AG04450 (cell line): ENCODE measurements around the gene GPC3. TPM values are rescaled to one million over a fixed set of nuclear protein-coding genes. Genes with fewer than 3 reads are reported as not detected.

Source experiments
- CTCF ChIA-PET: fragments of 300-600, 350-600 bp; formaldehyde crosslinking; extraction: SDS; loops from one replicate; lab custom pipeline; 2022; ENCODE audit warnings: antibody characterized with exemption, inconsistent platforms; lab: Charles Lee
- POLR2A ChIA-PET: fragments of 350-600 bp; formaldehyde crosslinking; extraction: SDS; loops from one replicate; lab custom pipeline; 2021; ENCODE audit warnings: antibody characterized with exemption, inconsistent platforms; lab: Yijun Ruan, JAX
- DNase-seq: peaks from one replicate; pipeline ENCODE4 v3.0.0-alpha.2; 2011; ENCODE audit warnings: low read depth, low spot score
- H3K27ac ChIP-seq: one replicate; pipeline ENCODE4 v1.5.1; 2012; ENCODE audit warnings: low read depth, low read length, control low read depth
- H3K27me3 ChIP-seq: one replicate; pipeline ENCODE4 v1.6.0; 2012; ENCODE audit warnings: low read length; ENCODE audit not compliant: control insufficient read depth, insufficient read depth
- H3K4me3 ChIP-seq: 2 replicates; pipeline ENCODE4 v1.5.1; 2011; ENCODE audit warnings: mild to moderate bottlenecking, low read depth, low read length, control low read depth
- H3K9me3 ChIP-seq: 2 replicates; pipeline ENCODE4 v1.5.1; 2012; ENCODE audit warnings: low read length; ENCODE audit not compliant: control insufficient read depth, insufficient read depth
- CTCF ChIP-seq: IDR thresholded peaks from 2 replicates; pipeline ENCODE4 v1.5.1; 2011; ENCODE audit warnings: low read depth, low read length, control low read depth, inconsistent platforms
- polyA plus RNA-seq: library from polyadenylated mRNA; depleted of rRNA; stranded (reverse); fragments of >200 nt; gene quantifications from 2 replicates; pipeline ENCODE4 v1.2.3, GENCODE V29; 2011

GPC3 gene
- polyA plus RNA-seq, 1 experiment: not detected

GRCh38 chrX:133921764-133922389 lies 63.5 kb downstream of the GPC3 start:
- POLR2A ChIA-PET: no interaction called here
- DNase-seq: no peak
- Histone ChIP-seq H3K27ac (no peak overlapping the region), H3K4me3 (no peak overlapping the region), H3K9me3 (no peaks in the 10 kb centered on the region), H3K27me3 (no peaks in the 10 kb centered on the region)
- CTCF ChIA-PET: interaction anchor here (1.0 to 1.6 kb wide), 4 partner anchors 10 to 137 kb away, joined by 3 to 7 read pairs (median 3); no protein-coding TSS in a partner anchor
- peak; percentile 34 for TF ChIP-seq CTCF

GRCh38 chrX:133921086-133921485 lies 64.3 kb downstream of the GPC3 start:
- DNase-seq: no peak
- no peak overlapping the region for H3K27ac ChIP-seq
- no peaks in the 10 kb centered on the region for H3K27me3 ChIP-seq
- ChIA-PET POLR2A (no interaction called here), CTCF (interaction anchor here (1.0 to 1.6 kb wide), 2 partner anchors 22 to 129 kb away, joined by 3 read pairs; no protein-coding TSS in a partner anchor)
- no peak for TF ChIP-seq CTCF
- H3K4me3 ChIP-seq: no peak overlapping the region
- H3K9me3 ChIP-seq: no peaks in the 10 kb centered on the region

- H3K27me3 ChIP-seq: no peaks in the 10 kb centered on the region
- DNase-seq: no peak
- ChIA-PET CTCF (no interaction called here), POLR2A (no interaction called here)
- no peak for TF ChIP-seq CTCF
- no peak overlapping the region for H3K4me3 ChIP-seq
- no peaks in the 10 kb centered on the region for H3K9me3 ChIP-seq
- no peak overlapping the region for H3K27ac ChIP-seq
These were observed 67.0 kb downstream of the GPC3 start for GRCh38 chrX:133918361-133918771.

GRCh38 chrX:133916984-133917722 lies 68.2 kb downstream of the GPC3 start:
- H3K9me3 ChIP-seq: no peaks in the 10 kb centered on the region
- ChIA-PET CTCF (no interaction called here), POLR2A (no interaction called here)
- H3K4me3 ChIP-seq: no peak overlapping the region
- DNase-seq: no peak
- no peak overlapping the region for H3K27ac ChIP-seq
- no peaks in the 10 kb centered on the region for H3K27me3 ChIP-seq
- no peak for TF ChIP-seq CTCF

- H3K27me3 ChIP-seq: no peaks in the 10 kb centered on the region
- H3K9me3 ChIP-seq: no peaks in the 10 kb centered on the region
- TF ChIP-seq CTCF: no peak
- POLR2A ChIA-PET: no interaction called here
- no peak overlapping the region for H3K27ac ChIP-seq
- CTCF ChIA-PET: no interaction called here
- no peak overlapping the region for H3K4me3 ChIP-seq
- no peak for DNase-seq
These were observed 71.6 kb downstream of the GPC3 start for GRCh38 chrX:133913658-133914388.
